Upper lobe of left lung (tissue), 4 donors: ENCODE data around the gene PEPD.

ENCODE experiments used
- POLR2A ChIP-seq, 4 donors: fragments of 450-650 bp; IDR thresholded peaks; one replicate each; pipeline ENCODE4 v1.5.1; 2016 to 2017; ENCODE audit warnings: antibody characterized with exemption in 4 of 4, mild to moderate bottlenecking in 2 of 4
- TF ChIP-seq, protein P1 (sequence below), 6 experiments: fragments of 450-650 bp in 4 of 6; fragments of 200-600 bp in 2 of 6; sonication (generic) in 2 of 6; IDR thresholded peaks; one replicate each; pipeline ENCODE4 v1.5.1; 2016 to 2019; ENCODE audit warnings: antibody characterized with exemption in 6 of 6

DNA sequence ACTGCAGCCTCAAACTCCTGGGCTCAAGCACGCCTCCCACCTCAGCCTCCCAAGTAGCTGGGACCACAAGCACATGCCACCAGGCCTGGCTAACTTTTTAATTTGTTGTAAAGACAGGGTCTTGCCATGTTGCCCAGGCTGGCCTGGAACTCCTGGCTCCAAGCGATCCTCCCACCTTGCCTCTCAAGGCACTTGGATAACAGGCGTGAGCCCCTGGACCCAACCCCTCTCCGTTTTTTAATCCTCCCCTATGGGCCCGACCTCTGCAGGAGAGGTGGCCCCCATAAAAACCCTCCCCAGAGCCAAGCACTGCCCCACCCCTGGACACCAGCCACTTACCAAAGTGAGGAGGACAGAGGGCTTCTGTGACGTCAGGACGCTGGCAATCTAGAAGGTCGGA is 28.6 kb downstream of the PEPD start:
- TF ChIP-seq, protein P1, sequence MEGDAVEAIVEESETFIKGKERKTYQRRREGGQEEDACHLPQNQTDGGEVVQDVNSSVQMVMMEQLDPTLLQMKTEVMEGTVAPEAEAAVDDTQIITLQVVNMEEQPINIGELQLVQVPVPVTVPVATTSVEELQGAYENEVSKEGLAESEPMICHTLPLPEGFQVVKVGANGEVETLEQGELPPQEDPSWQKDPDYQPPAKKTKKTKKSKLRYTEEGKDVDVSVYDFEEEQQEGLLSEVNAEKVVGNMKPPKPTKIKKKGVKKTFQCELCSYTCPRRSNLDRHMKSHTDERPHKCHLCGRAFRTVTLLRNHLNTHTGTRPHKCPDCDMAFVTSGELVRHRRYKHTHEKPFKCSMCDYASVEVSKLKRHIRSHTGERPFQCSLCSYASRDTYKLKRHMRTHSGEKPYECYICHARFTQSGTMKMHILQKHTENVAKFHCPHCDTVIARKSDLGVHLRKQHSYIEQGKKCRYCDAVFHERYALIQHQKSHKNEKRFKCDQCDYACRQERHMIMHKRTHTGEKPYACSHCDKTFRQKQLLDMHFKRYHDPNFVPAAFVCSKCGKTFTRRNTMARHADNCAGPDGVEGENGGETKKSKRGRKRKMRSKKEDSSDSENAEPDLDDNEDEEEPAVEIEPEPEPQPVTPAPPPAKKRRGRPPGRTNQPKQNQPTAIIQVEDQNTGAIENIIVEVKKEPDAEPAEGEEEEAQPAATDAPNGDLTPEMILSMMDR (IDR thresholded peaks at IDR 0.05): no peak
- no peak for TF ChIP-seq POLR2A (IDR thresholded peaks at IDR 0.05)
